ENCODE data around the gene ACACA.

The ACACA gene

GRCh38 chr17:37117373-37118142, 289.1 kb downstream of the ACACA start:
- Histone ChIP-seq H3K27ac (ENCODE audit: extremely low read depth, low read depth, low read length) (peak overlapping the region; percentile 63), H3K36me3 (ENCODE audit: control insufficient read depth in 2 of 2, insufficient read depth in 1 of 2, low read length in 2 of 2) (peaks cover 16 to 32% of the 10 kb centered on the region in 2 experiments; a peak in 2 of 3 replicates), H3K9me3 (ENCODE audit: control insufficient read depth, insufficient read depth, low read depth, low read length) (no peaks in the 10 kb centered on the region), H3K4me1 (ENCODE audit: control insufficient read depth, insufficient read depth, low read length) (peaks cover 26% of the 10 kb centered on the region), H3K4me3 (ENCODE audit: low read depth, low read length) (no peak overlapping the region)
- POLR2A ChIA-PET, result no interaction called here
- CTCF ChIA-PET, result interaction anchor here (0.6 to 1.3 kb wide), 7 partner anchors 13 to 492 kb away, joined by 3 to 4 read pairs (median 3); no protein-coding TSS in a partner anchor
- TF ChIP-seq MZF1 (tag by site-specific recombination; IDR thresholded peaks at IDR 0.05; ENCODE audit: borderline replicate concordance) (peak; percentile 96), ZSCAN30 (tag by site-specific recombination; IDR thresholded peaks at IDR 0.05) (peak; percentile 97), ZNF596 (tag by site-specific recombination; IDR thresholded peaks at IDR 0.05) (0 out of 2 replicates have a peak, but pooled peaks have one; percentile 15), ZNF629 (tag by site-specific recombination; IDR thresholded peaks at IDR 0.05) (peak; percentile 45), FEZF1 (tag by site-specific recombination; IDR thresholded peaks at IDR 0.05) (peak; percentile 74), ZBTB17 (tag by site-specific recombination; IDR thresholded peaks at IDR 0.05) (peak; percentile 37; the same call in 1 of the 2 replicates), ZNF561 (tag by site-specific recombination; IDR thresholded peaks at IDR 0.05; ENCODE audit: borderline replicate concordance) (peak; percentile 70; the same call in 1 of the 2 replicates), ZEB2 (tag by site-specific recombination; IDR thresholded peaks at IDR 0.05) (0 out of 2 replicates have a peak, but pooled peaks have one; percentile 52), ZBTB48 (tag by site-specific recombination; IDR thresholded peaks at IDR 0.05) (peak; percentile 40; the same call in 1 of the 2 replicates), OSR2 (tag by site-specific recombination; IDR thresholded peaks at IDR 0.05) (peak; percentile 76), ZNF501 (tag by site-specific recombination; IDR thresholded peaks at IDR 0.05) (no peak), ZNF2 (tag by site-specific recombination; IDR thresholded peaks at IDR 0.05) (0 out of 2 replicates have a peak, but pooled peaks have one; percentile 64), KLF7 (tag by site-specific recombination; IDR thresholded peaks at IDR 0.05; ENCODE audit: borderline replicate concordance) (no peak), GLIS1 (tag by site-specific recombination; IDR thresholded peaks at IDR 0.05) (peak; percentile 99), TCF7L2 (IDR thresholded peaks at IDR 0.05; ENCODE audit: borderline replicate concordance, low read depth, low read length) (no peak), SP2 (tag by site-specific recombination; IDR thresholded peaks at IDR 0.05) (no peak), WT1 (tag by site-specific recombination; IDR thresholded peaks at IDR 0.05) (peak; percentile 93), KLF1 (tag by site-specific recombination; IDR thresholded peaks at IDR 0.05) (no peak), ZBTB1 (tag by site-specific recombination; IDR thresholded peaks at IDR 0.05) (0 out of 2 replicates have a peak, but pooled peaks have one; percentile 5), ZNF664 (tag by site-specific recombination; IDR thresholded peaks at IDR 0.05) (peak; percentile 95), IKZF3 (tag by site-specific recombination; IDR thresholded peaks at IDR 0.05) (0 out of 2 replicates have a peak, but pooled peaks have one; percentile 22), ZNF48 (tag by site-specific recombination; IDR thresholded peaks at IDR 0.05) (no peak), ZIC2 (tag by site-specific recombination; IDR thresholded peaks at IDR 0.05) (peak; percentile 74), PATZ1 (tag by site-specific recombination; IDR thresholded peaks at IDR 0.05) (0 out of 2 replicates have a peak, but pooled peaks have one; percentile 11)
- TF ChIP-seq, protein P1, sequence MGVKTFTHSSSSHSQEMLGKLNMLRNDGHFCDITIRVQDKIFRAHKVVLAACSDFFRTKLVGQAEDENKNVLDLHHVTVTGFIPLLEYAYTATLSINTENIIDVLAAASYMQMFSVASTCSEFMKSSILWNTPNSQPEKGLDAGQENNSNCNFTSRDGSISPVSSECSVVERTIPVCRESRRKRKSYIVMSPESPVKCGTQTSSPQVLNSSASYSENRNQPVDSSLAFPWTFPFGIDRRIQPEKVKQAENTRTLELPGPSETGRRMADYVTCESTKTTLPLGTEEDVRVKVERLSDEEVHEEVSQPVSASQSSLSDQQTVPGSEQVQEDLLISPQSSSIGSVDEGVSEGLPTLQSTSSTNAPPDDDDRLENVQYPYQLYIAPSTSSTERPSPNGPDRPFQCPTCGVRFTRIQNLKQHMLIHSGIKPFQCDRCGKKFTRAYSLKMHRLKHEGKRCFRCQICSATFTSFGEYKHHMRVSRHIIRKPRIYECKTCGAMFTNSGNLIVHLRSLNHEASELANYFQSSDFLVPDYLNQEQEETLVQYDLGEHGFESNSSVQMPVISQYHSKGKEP (tag by site-specific recombination; IDR thresholded peaks at IDR 0.05), result peak; percentile 61; the same call in 1 of the 2 replicates
- TF ChIP-seq, protein P2, sequence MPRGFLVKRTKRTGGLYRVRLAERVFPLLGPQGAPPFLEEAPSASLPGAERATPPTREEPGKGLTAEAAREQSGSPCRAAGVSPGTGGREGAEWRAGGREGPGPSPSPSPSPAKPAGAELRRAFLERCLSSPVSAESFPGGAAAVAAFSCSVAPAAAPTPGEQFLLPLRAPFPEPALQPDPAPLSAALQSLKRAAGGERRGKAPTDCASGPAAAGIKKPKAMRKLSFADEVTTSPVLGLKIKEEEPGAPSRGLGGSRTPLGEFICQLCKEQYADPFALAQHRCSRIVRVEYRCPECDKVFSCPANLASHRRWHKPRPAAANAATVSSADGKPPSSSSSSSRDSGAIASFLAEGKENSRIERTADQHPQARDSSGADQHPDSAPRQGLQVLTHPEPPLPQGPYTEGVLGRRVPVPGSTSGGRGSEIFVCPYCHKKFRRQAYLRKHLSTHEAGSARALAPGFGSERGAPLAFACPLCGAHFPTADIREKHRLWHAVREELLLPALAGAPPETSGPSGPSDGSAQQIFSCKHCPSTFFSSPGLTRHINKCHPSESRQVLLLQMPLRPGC (tag by site-specific recombination; IDR thresholded peaks at IDR 0.05), result peak; percentile 59; the same call in 1 of the 2 replicates
- TF ChIP-seq, protein P3, sequence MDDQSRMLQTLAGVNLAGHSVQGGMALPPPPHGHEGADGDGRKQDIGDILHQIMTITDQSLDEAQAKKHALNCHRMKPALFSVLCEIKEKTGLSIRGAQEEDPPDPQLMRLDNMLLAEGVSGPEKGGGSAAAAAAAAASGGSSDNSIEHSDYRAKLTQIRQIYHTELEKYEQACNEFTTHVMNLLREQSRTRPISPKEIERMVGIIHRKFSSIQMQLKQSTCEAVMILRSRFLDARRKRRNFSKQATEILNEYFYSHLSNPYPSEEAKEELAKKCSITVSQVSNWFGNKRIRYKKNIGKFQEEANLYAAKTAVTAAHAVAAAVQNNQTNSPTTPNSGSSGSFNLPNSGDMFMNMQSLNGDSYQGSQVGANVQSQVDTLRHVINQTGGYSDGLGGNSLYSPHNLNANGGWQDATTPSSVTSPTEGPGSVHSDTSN (CRISPR knock-in tag; IDR thresholded peaks at IDR 0.05), result no peak
- TF ChIP-seq, protein P4, sequence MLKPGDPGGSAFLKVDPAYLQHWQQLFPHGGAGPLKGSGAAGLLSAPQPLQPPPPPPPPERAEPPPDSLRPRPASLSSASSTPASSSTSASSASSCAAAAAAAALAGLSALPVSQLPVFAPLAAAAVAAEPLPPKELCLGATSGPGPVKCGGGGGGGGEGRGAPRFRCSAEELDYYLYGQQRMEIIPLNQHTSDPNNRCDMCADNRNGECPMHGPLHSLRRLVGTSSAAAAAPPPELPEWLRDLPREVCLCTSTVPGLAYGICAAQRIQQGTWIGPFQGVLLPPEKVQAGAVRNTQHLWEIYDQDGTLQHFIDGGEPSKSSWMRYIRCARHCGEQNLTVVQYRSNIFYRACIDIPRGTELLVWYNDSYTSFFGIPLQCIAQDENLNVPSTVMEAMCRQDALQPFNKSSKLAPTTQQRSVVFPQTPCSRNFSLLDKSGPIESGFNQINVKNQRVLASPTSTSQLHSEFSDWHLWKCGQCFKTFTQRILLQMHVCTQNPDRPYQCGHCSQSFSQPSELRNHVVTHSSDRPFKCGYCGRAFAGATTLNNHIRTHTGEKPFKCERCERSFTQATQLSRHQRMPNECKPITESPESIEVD (tag by site-specific recombination; IDR thresholded peaks at IDR 0.05), result peak; percentile 86

All from HEK293 (cell line).